GM12878 (cell line): ENCODE results near the gene TNFRSF8. TPM values are rescaled to one million over a fixed set of nuclear protein-coding genes. Genes with fewer than 3 reads are reported as not detected.

ENCODE experiments used
- ATAC-seq: fragments of 200-7000 bp; cut with Tn5 transposase; 3 replicates; pipeline ENCODE4 v1.9.1; 2020; ENCODE audit warnings: mild to moderate bottlenecking, moderate library complexity
- BruUV-seq: library from RNA; stranded (reverse); fragments of 400-500 nt; replicated peaks from 2 replicates; lab custom pipeline; 2021; lab: Mats Ljungman, UMichigan
- CTCF ChIA-PET: fragments of 300-600 bp; sonication (Branson Sonifier 250); formaldehyde crosslinking; extraction: SDS; loops from one replicate; lab custom pipeline; 2021; ENCODE audit warnings: inconsistent platforms; lab: Yijun Ruan, JAX
- POLR2A ChIA-PET: fragments of 350-600 bp; formaldehyde crosslinking; extraction: SDS; loops from one replicate; lab custom pipeline; 2021; ENCODE audit warnings: inconsistent platforms; lab: Charles Lee
- RAD21 ChIA-PET: fragments of 300-600 bp; sonication (Branson Sonifier 250); formaldehyde crosslinking; loops from one replicate; lab custom pipeline; 2023; ENCODE audit warnings: antibody characterized with exemption; ENCODE audit not compliant: unreplicated experiment; lab: Charles Lee
- SMC1A ChIA-PET: fragments of 300-600 bp; sonication (Branson Sonifier 250); formaldehyde crosslinking; loops from one replicate; lab custom pipeline; 2023; ENCODE audit not compliant: unreplicated experiment, uncharacterized antibody; lab: Charles Lee
- DNase-seq: peaks from one replicate; pipeline ENCODE4 v3.0.0-alpha.2; 2011; ENCODE audit warnings: low read depth, low spot score
- FAIRE-seq: peaks from 3 replicates; lab custom pipeline; 2011; peaks lifted over from hg19 to GRCh38; lab: Jason Lieb, UNC
- H2AFZ ChIP-seq: 2 replicates; pipeline ENCODE4 v1.6.0; 2011; ENCODE audit warnings: low read depth, low read length, control low read depth; ENCODE audit not compliant: control insufficient read depth
- H3K27ac ChIP-seq: 2 replicates; pipeline ENCODE4 v1.5.1; 2011; ENCODE audit warnings: control low read depth; ENCODE audit not compliant: control insufficient read depth, insufficient read depth
- H3K27me3 ChIP-seq, 2 experiments: replicated peaks in 1 of 2; 2 replicates each; pipeline versions ENCODE4 v1.6.0 to v1.6.1; 2011; ENCODE audit warnings: low read length in 1 of 2; ENCODE audit not compliant: control insufficient read depth in 2 of 2, insufficient read depth in 2 of 2
- H3K36me3 ChIP-seq, 2 experiments: 2 replicates each; pipeline ENCODE4 v1.5.1; 2011; ENCODE audit warnings: low read length in 1 of 2; ENCODE audit not compliant: control insufficient read depth in 2 of 2, insufficient read depth in 2 of 2
- H3K4me1 ChIP-seq: 2 replicates; pipeline ENCODE4 v1.6.1; 2011; ENCODE audit warnings: mild to moderate bottlenecking, low read length, moderate library complexity, mixed read lengths; ENCODE audit not compliant: control insufficient read depth, insufficient read depth
- H3K4me2 ChIP-seq: 2 replicates; pipeline ENCODE4 v1.6.0; 2011; ENCODE audit warnings: control low read depth; ENCODE audit not compliant: control insufficient read depth, insufficient read depth
- H3K4me3 ChIP-seq: fragments of 200-600 bp; sonication (generic); 2 replicates; pipeline ENCODE4 v1.5.1; 2016
- H3K79me2 ChIP-seq: 2 replicates; pipeline ENCODE4 v1.6.0; 2011; ENCODE audit warnings: low read length; ENCODE audit not compliant: control insufficient read depth, insufficient read depth
- H3K9ac ChIP-seq: 2 replicates; pipeline ENCODE4 v1.8.0; 2011; ENCODE audit warnings: low read length, control low read depth, mixed read lengths; ENCODE audit not compliant: control insufficient read depth, insufficient read depth
- H3K9me3 ChIP-seq: replicated peaks from 3 replicates; pipeline ENCODE4 v1.5.1; 2011; ENCODE audit warnings: mild to moderate bottlenecking, low read length; ENCODE audit not compliant: control insufficient read depth, insufficient read depth
- H4K20me1 ChIP-seq: 2 replicates; pipeline ENCODE4 v1.6.0; 2011; ENCODE audit not compliant: control insufficient read depth, insufficient read depth
- ATF7 ChIP-seq: fragments of 450-650 bp; IDR thresholded peaks from 2 replicates; pipeline ENCODE4 v1.6.1; 2016; ENCODE audit warnings: low read depth, mild to moderate bottlenecking
- E2F4 ChIP-seq: IDR thresholded peaks from 2 replicates; pipeline ENCODE4 v1.6.1; 2012; ENCODE audit warnings: low read depth, low read length, improper control_type of control experiment
- E2F8 ChIP-seq: fragments of 450-650 bp; IDR thresholded peaks from 2 replicates; pipeline ENCODE4 v1.6.1; 2018; ENCODE audit warnings: mild to moderate bottlenecking, low read depth, moderate library complexity; ENCODE audit not compliant: partially characterized antibody
- IKZF2 ChIP-seq, 2 experiments: fragments of 450-650 bp; IDR thresholded peaks; 2 replicates each; pipeline ENCODE4 v1.6.1; 2017; ENCODE audit warnings: mild to moderate bottlenecking in 2 of 2, moderate library complexity in 2 of 2
- IRF3 ChIP-seq: fragments of 450-650 bp; IDR thresholded peaks from 2 replicates; pipeline ENCODE4 v1.6.1; 2014; ENCODE audit warnings: mild to moderate bottlenecking
- IRF5 ChIP-seq: fragments of 450-650 bp; IDR thresholded peaks from 2 replicates; pipeline ENCODE4 v1.6.1; 2017; ENCODE audit warnings: borderline replicate concordance
- KDM1A ChIP-seq: fragments of 200-600 bp; sonication (generic); IDR thresholded peaks from 2 replicates; pipeline ENCODE4 v1.6.1; 2016; ENCODE audit warnings: borderline replicate concordance
- KLF5 ChIP-seq: fragments of 450-650 bp; IDR thresholded peaks from 2 replicates; pipeline ENCODE4 v1.6.1; 2014; ENCODE audit warnings: mild to moderate bottlenecking; ENCODE audit not compliant: partially characterized antibody
- PKNOX1 ChIP-seq: fragments of 450-650 bp; IDR thresholded peaks from 2 replicates; pipeline ENCODE4 v1.6.1; 2016; ENCODE audit warnings: mild to moderate bottlenecking
- POU2F2 ChIP-seq: IDR thresholded peaks from 3 replicates; pipeline ENCODE4 v1.6.1; 2011; ENCODE audit warnings: low read depth, mild to moderate bottlenecking, low read length, borderline replicate concordance
- RAD51 ChIP-seq: fragments of 450-650 bp; IDR thresholded peaks from 2 replicates; pipeline ENCODE4 v1.6.1; 2016; ENCODE audit warnings: moderate library complexity, mild to moderate bottlenecking, inconsistent platforms
- SUZ12 ChIP-seq: fragments of 200-600 bp; sonication (generic); IDR thresholded peaks from one replicate; pipeline ENCODE4 v1.6.1; 2018; ENCODE audit warnings: antibody characterized with exemption, mild to moderate bottlenecking; ENCODE audit not compliant: unreplicated experiment
- YBX1 ChIP-seq: fragments of 450-650 bp; IDR thresholded peaks from 2 replicates; pipeline ENCODE4 v1.6.1; 2016; ENCODE audit warnings: antibody characterized with exemption
- ZNF207 ChIP-seq: fragments of 450-650 bp; IDR thresholded peaks from 2 replicates; pipeline ENCODE4 v1.6.1; 2014; ENCODE audit warnings: antibody characterized with exemption, mild to moderate bottlenecking, borderline replicate concordance
- ZNF24 ChIP-seq: fragments of 450-650 bp; IDR thresholded peaks from 2 replicates; pipeline ENCODE4 v1.6.1; 2017; ENCODE audit warnings: antibody characterized with exemption, mild to moderate bottlenecking
- ZSCAN29 ChIP-seq: fragments of 450-650 bp; IDR thresholded peaks from 2 replicates; pipeline ENCODE4 v1.6.1; 2017; ENCODE audit warnings: mild to moderate bottlenecking, moderate library complexity
- WGBS: methylation state at CpG from one replicate; pipeline ENCODE4 v1.1.6; 2016; ENCODE audit warnings: low lambda C conversion rate; ENCODE audit not compliant: insufficient replicate concordance, insufficient coverage; ENCODE audit errors: missing lambda C conversion rate; 5-methylcytosine and 5-hydroxymethylcytosine counted together
- in situ Hi-C: fragments of 300-500 bp; cut with MboI; formaldehyde crosslinking; loops from 9 replicates; pipeline ENCODE4 v1.14.3; 2018; ENCODE audit warnings: mixed read lengths
- intact Hi-C: fragments of 100-400 bp; cut with micrococcal nuclease; formaldehyde crosslinking; loops from one replicate; pipeline ENCODE4 v1.14.2; 2022; ENCODE audit not compliant: unreplicated experiment
- polyA plus RNA-seq, 11 experiments: library from polyadenylated mRNA; depleted of rRNA in 4 of 11; unstranded in 6 of 11; stranded (reverse) in 5 of 11; fragments of >200 nt; fragmentation: Nextera tagmentation in 4 of 11; fragmentation: Illumina TruSeq in 1 of 11; extraction: Ambion mirVana in 4 of 11; extraction: Trizol in 1 of 11; gene quantifications; 1 replicate in 1 of 11; 2 replicates in 10 of 11; pipeline versions ENCODE4 v1.2.1 to v1.2.3, GENCODE V29; 2011 to 2016; ENCODE audit warnings: inconsistent platforms in 2 of 11, missing spikeins in 2 of 11, low read depth in 1 of 11
- total RNA-seq, 4 experiments: library from RNA; depleted of rRNA in 3 of 4; stranded (reverse); fragments of >200 nt in 3 of 4; fragmentation: Illumina TruSeq in 1 of 4; extraction: Trizol in 1 of 4; gene quantifications; 2 replicates each; pipeline versions ENCODE4 v1.2.1 to v1.2.3, GENCODE V29; 2013 to 2021

TNFRSF8 gene
- total and polyA plus RNA-seq, 10 of the 15 experiments (the other 5 are each of a cell fraction or from before 2014, with no cell fraction given) = 9.8 to 114 (median 58.8) TPM

GRCh38 chr1:12152113-12152891, 89.2 kb downstream of the TNFRSF8 start:
- H3K27ac ChIP-seq = peak overlapping the region; percentile 84
- ChIA-PET POLR2A (interaction anchor here (0.6 to 11.6 kb wide), 6 partner anchors 9 to 350 kb away, joined by 3 to 166 read pairs (median 10); no protein-coding TSS in a partner anchor), CTCF (interaction anchor here (1.4 to 6.9 kb wide), 4 partner anchors 10 to 27 kb away, joined by 3 to 47 read pairs (median 14); no protein-coding TSS in a partner anchor), RAD21 (interaction anchor here (0.7 to 12.5 kb wide), 9 partner anchors 9 to 84 kb away, joined by 3 to 119 read pairs (median 7); partner anchors contain the start of gene TNFRSF1B), SMC1A (interaction anchor here (1.1 to 19.3 kb wide), 5 partner anchors 17 to 50 kb away, joined by 3 to 347 read pairs (median 6); partner anchors contain the start of gene TNFRSF1B)
- H3K9me3 ChIP-seq = no peaks in the 10 kb centered on the region
- no peak overlapping the region for H2AFZ ChIP-seq
- no TSS peak for BruUV-seq
- FAIRE-seq = no peak
- no peaks in the 10 kb centered on the region for H3K79me2 ChIP-seq
- peak overlapping the region; percentile 54 for H3K9ac ChIP-seq
- H3K4me1 ChIP-seq = peaks cover 76% of the 10 kb centered on the region
- H3K4me2 ChIP-seq = peak overlapping the region; percentile 90
- H3K27me3 ChIP-seq = no peaks in the 10 kb centered on the region
- H4K20me1 ChIP-seq = no peaks in the 10 kb centered on the region
- peak; percentile 77 for ATAC-seq
- H3K4me3 ChIP-seq = no peak overlapping the region; the same call in 1 of the 2 replicates
- in situ Hi-C loops (loop anchor here (25.0 kb wide), 1 partner anchor 1585 kb away; no protein-coding TSS in a partner anchor), intact Hi-C loops (no loop called here)
- DNase-seq = peak; percentile 98
- WGBS = 15% methylated on average over 7 of the region's 7 CpGs
- H3K36me3 ChIP-seq = no peaks in the 10 kb centered on the region
- peak; percentile 35; the same call in 1 of the 2 replicates for TF ChIP-seq RAD51
- TF ChIP-seq IRF3 = no peak
- peak; percentile 36 for TF ChIP-seq E2F8
- peak; percentile 98 for TF ChIP-seq IKZF2 (IDR thresholded peaks at IDR 0.05)
- TF ChIP-seq KLF5 = no peak
- TF ChIP-seq SUZ12 = no peak
- TF ChIP-seq ATF7 = peak; percentile 89
- TF ChIP-seq ZSCAN29 = no peak
- peak; percentile 36; the same call in 1 of the 2 replicates for TF ChIP-seq ZNF24
- no peak for TF ChIP-seq ZNF207
- TF ChIP-seq E2F4 = no peak
- TF ChIP-seq KDM1A = no peak
- TF ChIP-seq POU2F2 = peak; percentile 98
- no peak for TF ChIP-seq PKNOX1
- no peak for TF ChIP-seq YBX1
- TF ChIP-seq IRF5 = no peak
